Head of caudate nucleus (tissue), 42 donors: ENCODE results near the gene LCA5.
"Not testable (repeated sequence)": the region's sequence is repeated elsewhere in the genome, so short reads cannot be mapped to it uniquely, and the experiment has no call there.

Experiments
- DNase-seq, 42 donors: peaks; one replicate each; pipeline versions ENCODE4 v3.0.0 to v3.0.0-alpha.2; 2020 to 2021; ENCODE audit warnings: mixed read lengths in 7 of 42
- intact Hi-C: fragments of 100-400 bp; cut with DNase I; formaldehyde crosslinking; loops from one replicate; pipeline ENCODE4 v1.15.0; 2022

Gene LCA5

GRCh38 chr6:79470728-79471127 is 66.5 kb downstream of the LCA5 start:
- intact Hi-C loops, result no loop called here
- DNase-seq, result no peak

GRCh38 chr6:79469376-79470246 is 67.6 kb downstream of the LCA5 start:
- no peak for DNase-seq
- intact Hi-C loops, result loop anchor here (10.0 kb wide), 1 partner anchor 235 kb away; the partner anchor contains the start of gene HMGN3

GRCh38 chr6:79468587-79468986 is 68.6 kb downstream of the LCA5 start:
- DNase-seq, result no peak
- intact Hi-C loops, result loop anchor here (10.0 kb wide), 1 partner anchor 234 kb away; the partner anchor contains the start of gene HMGN3

DNA sequence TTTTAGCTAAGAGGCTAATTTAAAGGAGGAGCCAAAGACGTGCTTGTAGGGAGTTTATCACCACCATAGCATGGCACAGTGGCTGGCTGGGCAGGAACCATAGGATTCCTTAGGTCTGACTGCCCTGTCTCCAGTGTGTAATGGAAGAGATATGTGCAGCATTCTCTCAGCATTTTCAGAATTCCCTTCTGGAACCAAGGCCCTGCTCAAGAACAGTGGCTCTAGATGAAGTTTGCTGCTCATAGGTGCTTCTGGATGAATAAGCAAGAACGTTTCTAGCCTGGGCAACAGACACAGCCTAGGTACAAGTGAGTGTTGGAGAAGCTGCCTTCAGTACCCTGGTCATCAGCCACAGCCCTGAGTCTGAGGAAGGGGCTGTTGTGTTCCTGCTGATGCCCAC is 69.1 kb downstream of the LCA5 start:
- DNase-seq, result no peak
- intact Hi-C loops, result loop anchor here (10.0 kb wide), 1 partner anchor 233 kb away; the partner anchor contains the start of gene HMGN3

GRCh38 chr6:79467716-79468115 is 69.5 kb downstream of the LCA5 start:
- DNase-seq, result no peak

DNA sequence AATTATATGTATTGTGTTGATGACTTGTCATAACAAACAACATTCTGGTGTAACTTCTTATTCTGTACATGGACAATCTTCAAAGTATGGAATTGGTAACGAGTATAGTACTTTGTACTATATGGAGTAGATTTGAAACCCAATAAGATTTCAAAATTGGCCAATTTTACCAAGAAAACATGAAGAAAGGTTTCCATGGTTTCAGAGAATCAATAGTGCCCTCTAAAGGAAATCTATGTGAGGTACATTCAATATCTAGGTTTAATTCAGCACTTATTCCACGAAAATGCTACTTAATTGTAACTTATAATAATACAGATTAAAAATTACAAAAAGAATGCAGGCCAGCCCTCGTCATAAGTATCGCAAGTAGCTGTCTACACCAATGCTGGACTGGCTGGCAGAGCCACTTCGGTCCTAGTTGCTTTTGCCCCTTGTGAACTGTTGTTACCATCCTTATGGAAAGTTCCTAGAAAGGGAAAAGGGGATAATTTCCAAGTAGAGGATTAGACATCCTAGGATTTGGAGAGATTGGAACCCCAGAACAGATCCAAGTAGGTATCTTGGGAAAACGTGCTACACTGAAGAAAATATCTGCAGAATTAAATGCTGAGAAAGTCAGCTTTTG is 70.9 kb downstream of the LCA5 start:
- no peak for DNase-seq
- intact Hi-C loops, result loop anchor here (10.0 kb wide), 1 partner anchor 232 kb away; the partner anchor contains the start of gene HMGN3

More at GRCh38 chr6:79467716-79468115, 69.5 kb downstream of the LCA5 start:
- intact Hi-C loops, result loop anchor here (10.0 kb wide), 1 partner anchor 233 kb away; the partner anchor contains the start of gene HMGN3

DNA sequence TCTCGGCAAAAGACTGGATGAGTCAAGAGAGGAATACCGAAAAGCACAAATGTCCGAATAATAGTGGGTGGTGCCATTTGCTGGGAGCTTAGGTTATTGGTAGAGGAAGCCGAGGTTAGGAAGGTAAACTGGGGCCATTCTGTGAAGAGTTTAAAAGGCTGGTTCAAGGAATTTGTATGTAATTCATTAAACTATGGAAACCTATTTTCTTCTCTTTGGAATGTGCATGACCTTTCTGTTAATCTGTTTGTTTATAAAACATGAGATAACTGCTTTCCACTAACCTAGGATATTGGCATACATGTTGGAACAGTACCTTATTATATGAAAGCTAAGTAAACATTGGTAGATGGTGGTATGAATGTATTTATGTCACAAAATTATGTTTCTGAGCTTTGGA is 71.8 kb downstream of the LCA5 start:
- intact Hi-C loops, result loop anchor here (10.0 kb wide), 1 partner anchor 231 kb away; the partner anchor contains the start of gene HMGN3
- DNase-seq, result no peak

GRCh38 chr6:79463621-79464050 is 73.6 kb downstream of the LCA5 start:
- no peak for DNase-seq
- intact Hi-C loops, result loop anchor here (10.0 kb wide), 1 partner anchor 229 kb away; the partner anchor contains the start of gene HMGN3

- intact Hi-C loops, result loop anchor here (10.0 kb wide), 1 partner anchor 226 kb away; the partner anchor contains the start of gene HMGN3
- peak in 15 of 42 donors; percentile 9 to 61 (median 21) for DNase-seq
Observed at GRCh38 chr6:79461205-79461604, 76.0 kb downstream of the LCA5 start.

GRCh38 chr6:79455446-79455845 is 81.8 kb downstream of the LCA5 start:
- intact Hi-C loops, result no loop called here
- DNase-seq, result no peak

- no peak for DNase-seq
- intact Hi-C loops, result no loop called here
Observed at GRCh38 chr6:79453558-79454042, 83.6 kb downstream of the LCA5 start.

DNA sequence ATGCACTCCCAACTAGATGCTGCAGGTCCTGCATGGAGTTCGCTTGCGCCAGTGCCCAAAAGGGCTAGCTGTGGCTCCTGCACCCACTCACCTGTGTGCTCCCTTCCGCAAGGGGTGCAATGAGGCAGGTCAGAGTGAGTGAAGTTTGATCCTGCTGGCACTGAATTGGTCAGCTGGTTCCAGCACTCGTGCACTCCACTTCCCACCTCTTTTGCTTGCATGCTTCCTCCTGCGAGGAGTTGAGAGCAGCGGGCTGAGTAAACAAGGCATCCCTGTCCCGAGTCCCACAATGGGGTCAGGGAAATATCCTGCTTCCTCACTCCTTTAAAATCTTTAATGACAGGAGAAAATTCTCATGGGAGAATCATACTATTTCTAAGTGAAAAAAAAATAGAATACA is 86.2 kb downstream of the LCA5 start:
- intact Hi-C loops, result no loop called here
- DNase-seq, result no peak

GRCh38 chr6:79446006-79446405 is 91.2 kb downstream of the LCA5 start:
- no peak for DNase-seq
- intact Hi-C loops, result no loop called here

- intact Hi-C loops, DNase-seq: not testable (repeated sequence)
Observed at GRCh38 chr6:79443876-79444275, 93.4 kb downstream of the LCA5 start.

DNA sequence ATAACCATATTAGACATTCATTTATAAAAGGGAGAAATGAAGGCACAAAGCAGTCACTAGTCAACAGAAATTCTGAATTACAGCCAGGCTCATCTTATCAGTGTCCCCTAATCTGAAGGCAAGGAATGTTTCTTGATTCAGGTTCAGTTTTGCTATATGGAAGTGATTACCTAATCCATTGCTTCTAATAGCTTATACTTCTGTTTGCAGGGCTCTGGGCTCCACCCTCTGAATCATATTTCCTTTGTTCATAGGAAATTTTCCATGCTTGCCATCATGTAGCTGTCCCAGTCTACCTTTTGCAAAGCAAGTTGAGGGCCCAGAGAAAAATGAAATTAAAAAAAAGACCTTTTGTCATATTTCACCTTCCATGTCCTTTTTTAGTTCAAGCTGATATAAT is 96.0 kb downstream of the LCA5 start:
- no peak for DNase-seq
- intact Hi-C loops, result no loop called here

- intact Hi-C loops, result no loop called here
Observed at GRCh38 chr6:79440598-79440997, 96.6 kb downstream of the LCA5 start.

DNA sequence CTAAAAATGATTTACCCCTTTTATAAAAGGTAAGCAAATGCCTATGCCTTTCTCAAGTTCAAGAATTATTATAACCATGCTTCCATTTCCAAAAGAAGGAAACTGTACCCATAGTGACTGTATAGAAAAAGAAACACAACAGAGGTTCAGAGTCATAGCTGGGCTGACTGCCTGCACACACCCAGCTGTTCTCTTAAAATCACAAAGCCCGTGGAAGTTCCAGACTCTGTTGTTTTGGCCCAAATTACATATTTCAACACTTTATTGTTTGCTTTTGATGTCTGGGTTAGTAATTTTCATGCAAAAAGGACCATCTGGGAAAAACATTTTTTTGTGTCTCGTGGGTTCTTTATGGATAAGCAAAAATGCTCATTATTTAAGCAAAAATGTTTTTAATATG is 99.2 kb downstream of the LCA5 start:
- intact Hi-C loops, result no loop called here
- DNase-seq, result no peak

More at GRCh38 chr6:79440598-79440997, 96.6 kb downstream of the LCA5 start:
- DNase-seq, result no peak

DNA sequence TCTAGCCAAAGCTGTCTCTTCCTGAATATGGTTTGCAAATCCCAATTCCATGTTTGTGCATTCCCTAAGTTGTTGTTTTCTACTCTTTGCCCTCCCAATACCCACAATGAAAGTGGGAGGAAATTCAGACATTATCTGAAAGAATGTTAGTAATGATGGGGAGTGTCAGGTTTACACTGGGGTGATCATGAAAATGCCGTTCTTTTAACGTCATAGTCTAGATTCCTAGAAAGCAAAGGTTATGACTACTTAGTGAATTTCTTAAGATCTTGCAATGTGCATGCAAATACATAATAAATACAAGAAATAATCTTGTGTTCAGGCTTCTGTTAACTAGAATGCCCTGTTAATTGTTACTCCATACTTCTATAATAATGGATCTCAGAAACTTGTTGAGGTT is 101.0 kb downstream of the LCA5 start:
- intact Hi-C loops, result no loop called here

DNA sequence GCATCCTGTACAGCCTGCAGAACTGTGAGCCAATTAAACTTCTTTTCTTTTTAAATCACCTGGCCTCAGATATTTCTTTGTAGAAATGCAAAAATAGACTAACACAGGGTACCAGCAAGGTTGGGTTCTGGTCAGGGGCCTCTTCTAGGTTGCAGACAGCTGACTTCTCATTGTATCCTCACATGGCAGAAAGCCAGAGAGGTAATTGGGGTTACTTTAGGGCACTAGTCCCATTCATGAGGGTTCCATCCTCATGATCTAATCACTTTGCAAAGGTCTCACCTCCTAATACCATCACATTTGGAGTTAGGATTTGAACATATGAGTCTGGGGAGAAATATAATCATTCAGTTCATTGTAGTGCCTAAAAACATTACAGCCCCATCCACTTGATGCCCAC is 101.5 kb downstream of the LCA5 start:
- intact Hi-C loops, result no loop called here
- no peak for DNase-seq

More for the DNA sequence above, 101.0 kb downstream of the LCA5 start:
- no peak for DNase-seq
